Astrocyte (in vitro differentiated cells and primary cell): ENCODE data around the gene MARCHF10.

Source experiments
- EZH2 ChIP-seq: IDR thresholded peaks from 2 replicates; pipeline ENCODE4 v1.6.1; 2012; ENCODE audit warnings: mild to moderate bottlenecking, low read length, inconsistent platforms; ENCODE audit not compliant: insufficient read depth
- TF ChIP-seq, protein P1 (sequence below): IDR thresholded peaks from 2 replicates; pipeline ENCODE4 v1.5.1; 2011; ENCODE audit warnings: low read depth, mild to moderate bottlenecking, inconsistent platforms, low read length, moderate library complexity; ENCODE audit not compliant: insufficient read depth

DNA sequence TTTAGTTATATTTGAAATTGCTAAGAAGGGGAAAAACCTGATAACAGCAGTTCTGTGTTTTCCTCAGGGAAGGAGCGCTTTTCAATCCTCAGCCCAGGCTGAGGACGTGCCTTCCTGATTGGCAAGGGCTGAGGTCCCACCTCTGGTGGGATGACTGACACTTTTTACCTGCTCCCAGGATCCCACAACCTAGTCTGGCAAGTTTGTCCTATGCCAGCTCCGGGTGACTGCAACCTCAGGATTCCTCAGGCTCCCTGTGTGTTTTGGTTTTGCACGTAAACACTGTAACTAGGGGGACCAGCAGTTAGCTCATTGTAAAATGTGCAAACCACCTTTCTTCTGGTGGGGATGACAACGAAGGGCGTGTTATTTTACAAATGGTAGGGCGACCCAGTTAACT is 7.5 kb downstream of the MARCHF10 start:
- TF ChIP-seq, protein P1, sequence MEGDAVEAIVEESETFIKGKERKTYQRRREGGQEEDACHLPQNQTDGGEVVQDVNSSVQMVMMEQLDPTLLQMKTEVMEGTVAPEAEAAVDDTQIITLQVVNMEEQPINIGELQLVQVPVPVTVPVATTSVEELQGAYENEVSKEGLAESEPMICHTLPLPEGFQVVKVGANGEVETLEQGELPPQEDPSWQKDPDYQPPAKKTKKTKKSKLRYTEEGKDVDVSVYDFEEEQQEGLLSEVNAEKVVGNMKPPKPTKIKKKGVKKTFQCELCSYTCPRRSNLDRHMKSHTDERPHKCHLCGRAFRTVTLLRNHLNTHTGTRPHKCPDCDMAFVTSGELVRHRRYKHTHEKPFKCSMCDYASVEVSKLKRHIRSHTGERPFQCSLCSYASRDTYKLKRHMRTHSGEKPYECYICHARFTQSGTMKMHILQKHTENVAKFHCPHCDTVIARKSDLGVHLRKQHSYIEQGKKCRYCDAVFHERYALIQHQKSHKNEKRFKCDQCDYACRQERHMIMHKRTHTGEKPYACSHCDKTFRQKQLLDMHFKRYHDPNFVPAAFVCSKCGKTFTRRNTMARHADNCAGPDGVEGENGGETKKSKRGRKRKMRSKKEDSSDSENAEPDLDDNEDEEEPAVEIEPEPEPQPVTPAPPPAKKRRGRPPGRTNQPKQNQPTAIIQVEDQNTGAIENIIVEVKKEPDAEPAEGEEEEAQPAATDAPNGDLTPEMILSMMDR: no peak
- no peak for TF ChIP-seq EZH2
